GM21390 (cell line): ENCODE data around the gene SRGAP3.

Experiments used
- ATAC-seq: cut with Tn5 transposase; IDR thresholded peaks from one replicate; pipeline ENCODE4 v1.9.1; 2021; ENCODE audit not compliant: unreplicated experiment

The SRGAP3 gene

DNA sequence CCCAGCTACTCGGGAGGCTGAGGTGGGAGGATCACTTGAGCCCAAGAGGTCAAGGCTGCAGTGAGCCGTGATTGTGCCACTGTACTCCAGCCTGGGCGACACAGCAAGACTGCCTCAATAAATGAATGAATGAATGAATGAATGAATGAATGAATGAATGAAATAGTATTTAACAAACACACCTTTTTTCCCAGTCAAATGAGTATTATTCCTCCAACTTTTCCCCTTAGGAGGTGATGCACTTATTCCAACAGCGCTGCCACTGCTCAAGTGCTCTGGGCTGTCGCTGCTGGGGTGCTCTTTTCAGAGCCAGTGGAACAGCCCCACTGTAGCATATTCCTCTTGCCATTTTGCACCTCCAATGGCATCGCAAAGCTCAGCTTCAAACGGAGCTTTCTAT lies 219.4 kb downstream of the SRGAP3 start:
- no peak for ATAC-seq

DNA sequence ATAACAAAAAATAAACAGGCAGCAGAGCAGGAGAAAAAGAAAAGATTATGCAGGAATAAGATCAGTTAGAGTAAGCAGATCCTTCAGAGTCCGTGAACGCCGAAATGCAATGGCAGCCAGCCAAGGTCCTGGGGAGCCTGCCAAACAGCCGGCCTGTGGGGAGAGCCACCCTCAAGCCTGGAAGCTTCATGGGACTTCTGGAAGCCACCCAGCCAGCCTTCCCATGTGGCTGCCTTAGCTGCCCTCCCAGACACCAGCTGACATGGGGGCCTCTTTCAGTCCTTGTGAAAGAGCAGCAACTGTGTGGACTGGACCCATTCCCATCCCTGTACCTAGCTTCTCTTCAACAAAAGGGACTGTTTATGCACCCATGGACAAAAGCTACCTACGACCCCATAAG lies 221.3 kb downstream of the SRGAP3 start:
- no peak for ATAC-seq

DNA sequence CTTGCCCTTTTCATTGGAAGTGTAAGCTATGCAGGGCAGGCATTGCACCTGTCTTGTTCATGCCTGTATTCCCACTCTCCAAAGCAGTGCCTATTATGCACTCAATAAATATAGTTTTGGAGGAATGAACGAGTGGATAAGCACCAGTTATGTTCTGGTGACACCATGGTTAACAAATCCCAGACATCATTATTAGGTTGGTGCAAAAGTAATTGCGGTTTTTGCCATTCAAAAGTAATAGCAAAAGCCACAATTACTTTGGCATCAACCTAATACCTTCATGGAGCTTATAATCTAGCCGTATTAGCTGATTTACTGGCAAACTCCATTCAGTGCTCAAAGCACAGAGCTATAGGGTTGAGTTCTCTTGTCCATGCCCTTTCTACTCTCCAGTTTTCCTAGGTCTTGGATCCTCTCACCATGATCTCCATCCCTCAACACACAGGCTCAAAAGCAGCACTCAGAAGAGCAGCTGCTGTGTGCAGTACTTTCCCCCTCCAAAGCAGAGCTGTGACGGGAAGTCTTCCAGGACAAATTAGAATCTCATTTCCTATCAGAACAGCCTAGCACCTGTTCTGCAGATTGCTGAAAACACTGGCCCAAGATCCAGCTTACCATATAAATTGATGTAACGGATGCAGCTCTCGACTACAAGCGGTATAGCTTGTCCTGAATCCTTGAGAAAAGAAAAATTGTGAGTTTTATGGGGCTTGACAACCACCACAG lies 223.0 kb downstream of the SRGAP3 start:
- no peak for ATAC-seq

DNA sequence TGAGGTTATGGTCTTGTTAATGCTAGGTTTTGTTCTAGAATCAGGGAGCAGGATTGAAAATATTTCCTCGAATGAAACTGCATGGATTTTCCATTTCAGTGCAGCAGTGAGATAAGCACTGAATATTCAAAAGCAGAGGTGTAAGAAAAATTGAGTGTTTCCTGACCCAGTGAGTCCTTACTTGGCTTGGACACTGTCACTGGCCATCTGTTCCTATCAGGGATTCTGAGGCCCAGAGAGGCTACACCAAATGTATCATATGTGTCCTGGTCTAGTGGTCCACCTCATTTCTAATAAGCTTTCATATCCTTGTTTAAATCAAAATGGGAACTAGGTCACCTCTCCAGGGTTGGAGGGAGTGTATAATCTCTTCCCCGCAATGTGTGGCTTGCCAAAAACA lies 225.1 kb downstream of the SRGAP3 start:
- no peak for ATAC-seq

DNA sequence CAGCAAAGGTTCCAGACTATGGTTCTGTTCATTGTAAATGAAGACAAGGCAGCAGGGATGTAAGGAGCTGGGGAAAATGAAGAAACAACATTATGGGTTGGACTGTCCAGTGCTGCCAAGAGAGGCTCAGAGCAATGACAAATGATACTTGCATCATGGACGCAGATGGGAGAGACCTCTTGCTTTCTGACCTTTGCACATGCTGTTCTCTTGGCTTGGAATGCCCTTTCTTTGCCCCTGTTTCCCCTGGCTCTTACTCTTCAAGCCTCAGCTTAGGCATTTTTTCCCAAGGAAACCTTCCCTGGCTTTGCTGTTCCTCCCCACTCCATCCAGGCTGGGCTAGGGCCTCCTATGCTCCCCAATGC lies 226.2 kb downstream of the SRGAP3 start:
- ATAC-seq: no peak

DNA sequence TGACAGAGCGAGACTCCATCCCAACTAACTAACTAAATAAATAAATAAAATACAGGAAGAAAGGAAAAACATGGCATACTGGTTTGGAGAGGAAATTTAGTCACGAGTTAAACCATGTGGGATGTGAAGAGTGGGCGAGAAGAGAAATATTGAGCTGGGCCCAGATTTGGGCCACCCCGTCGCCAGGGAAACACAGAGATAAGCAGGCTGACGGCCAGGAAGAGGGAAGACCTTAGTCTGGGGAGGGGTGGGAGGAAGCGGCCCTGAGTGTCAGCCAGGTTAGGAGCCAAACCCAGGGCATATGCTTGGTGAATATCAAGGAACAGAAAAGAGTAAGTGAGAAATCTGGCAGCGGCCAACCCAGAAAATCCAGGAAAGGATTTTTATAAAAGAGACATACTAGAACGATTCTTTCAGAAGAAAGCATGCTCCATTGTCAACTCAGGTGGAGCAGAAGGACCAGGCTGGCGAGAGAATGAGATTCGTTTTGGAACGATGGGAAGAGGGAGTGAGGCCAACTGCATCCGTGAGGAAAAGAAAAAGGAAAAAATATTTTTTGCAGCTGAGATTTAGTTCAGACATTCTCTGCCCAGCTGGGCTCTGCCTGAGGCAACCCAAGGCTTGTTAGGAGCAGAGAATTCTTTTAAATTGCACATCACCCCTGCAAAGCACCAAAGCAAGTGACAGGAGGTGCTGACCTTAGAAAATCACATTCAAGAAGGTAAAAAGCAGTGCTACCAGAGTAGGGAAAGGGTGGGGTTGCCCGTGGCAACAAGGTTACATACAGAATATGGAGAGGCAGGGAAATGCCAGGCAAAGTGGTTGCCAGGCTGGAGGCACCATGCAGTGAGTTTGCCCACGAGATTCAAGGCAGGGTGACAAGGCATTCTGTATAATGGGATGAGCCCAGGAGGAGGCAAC lies 226.9 kb downstream of the SRGAP3 start:
- ATAC-seq: no peak

DNA sequence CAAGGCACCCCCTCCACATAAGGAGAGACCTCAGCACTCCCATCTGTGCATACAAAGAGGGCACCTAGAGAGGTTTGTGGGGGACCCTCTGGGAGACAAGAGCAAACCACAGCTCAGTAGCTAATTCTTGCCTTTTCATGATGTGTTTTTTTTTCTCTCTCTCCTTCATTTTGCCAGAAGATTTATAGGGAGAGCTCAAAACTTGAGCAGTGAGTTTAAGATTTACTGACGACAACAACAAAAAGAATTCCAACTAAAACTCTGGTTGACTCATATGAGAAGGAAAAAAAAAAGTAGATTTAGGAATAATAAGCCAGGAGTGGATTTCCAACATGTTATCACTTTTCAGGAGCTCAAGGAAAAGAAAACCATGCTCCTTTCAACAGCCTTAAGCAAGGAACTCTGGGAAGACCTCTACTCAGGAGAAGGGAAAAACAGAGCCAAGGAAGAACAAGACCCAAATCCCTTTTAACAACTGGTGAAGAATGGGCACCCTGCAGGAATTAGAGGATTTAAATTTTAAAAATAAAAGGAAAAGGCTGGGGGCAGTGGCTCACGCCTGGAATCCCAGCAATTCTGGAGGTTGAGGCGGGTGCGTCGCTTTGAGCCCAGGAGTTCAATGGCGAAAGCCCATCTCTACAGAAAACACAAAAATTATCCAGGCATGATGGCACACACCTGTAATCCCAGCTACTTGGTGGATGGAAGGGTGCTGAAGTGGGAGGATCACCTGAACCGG lies 228.0 kb downstream of the SRGAP3 start:
- no peak for ATAC-seq

DNA sequence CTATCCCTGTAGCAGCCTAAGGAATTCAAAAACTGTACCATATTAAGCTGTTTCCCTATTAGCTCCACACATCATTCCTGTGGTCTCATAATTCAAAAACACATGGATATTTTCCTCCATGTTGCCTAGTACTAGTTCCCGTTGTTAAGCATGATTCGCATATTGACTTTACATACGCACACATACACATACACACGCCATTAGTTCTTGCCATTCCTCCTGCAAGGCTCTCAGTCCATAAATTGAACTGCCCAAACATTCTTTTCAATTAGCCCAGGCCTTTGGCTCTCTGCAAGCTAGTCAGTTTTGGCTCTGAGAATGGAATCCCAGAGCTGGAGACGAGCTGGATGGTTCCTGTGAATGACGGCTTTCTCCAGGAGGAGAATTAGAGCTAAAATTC lies 229.0 kb downstream of the SRGAP3 start:
- ATAC-seq: no peak

DNA sequence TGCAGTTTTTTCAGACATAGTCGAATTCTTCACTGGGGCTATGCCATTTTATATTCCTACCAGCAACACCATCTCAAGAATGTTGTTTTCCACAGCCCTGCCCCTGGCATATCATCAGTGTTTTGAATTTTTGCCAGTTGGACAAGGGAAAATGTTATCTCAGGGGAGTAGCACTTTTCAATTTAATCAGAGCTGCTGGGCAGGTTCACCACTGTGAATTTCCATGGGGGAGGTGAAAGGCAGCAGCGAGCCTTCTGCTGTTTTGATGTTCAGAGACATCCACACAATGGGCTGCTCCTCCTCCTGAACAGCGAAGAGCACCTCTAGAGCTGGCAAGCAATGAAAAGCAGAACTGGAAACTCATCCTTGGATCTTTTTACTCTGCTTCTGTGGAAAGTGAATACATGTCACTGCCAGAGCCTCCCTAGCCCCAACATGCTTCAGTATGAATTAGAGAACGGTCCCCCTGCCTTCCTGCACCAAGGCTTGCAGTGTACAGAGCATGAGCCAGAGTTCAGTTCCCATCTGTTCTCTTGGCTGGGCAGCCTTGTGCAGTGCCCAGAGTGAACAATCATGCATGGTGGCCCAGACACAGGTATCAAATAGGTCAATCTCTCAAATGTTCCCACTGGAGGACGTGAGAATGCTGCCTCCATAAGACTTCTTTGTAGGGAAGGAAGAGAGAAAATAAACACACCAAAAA lies 230.0 kb downstream of the SRGAP3 start:
- ATAC-seq: no peak

DNA sequence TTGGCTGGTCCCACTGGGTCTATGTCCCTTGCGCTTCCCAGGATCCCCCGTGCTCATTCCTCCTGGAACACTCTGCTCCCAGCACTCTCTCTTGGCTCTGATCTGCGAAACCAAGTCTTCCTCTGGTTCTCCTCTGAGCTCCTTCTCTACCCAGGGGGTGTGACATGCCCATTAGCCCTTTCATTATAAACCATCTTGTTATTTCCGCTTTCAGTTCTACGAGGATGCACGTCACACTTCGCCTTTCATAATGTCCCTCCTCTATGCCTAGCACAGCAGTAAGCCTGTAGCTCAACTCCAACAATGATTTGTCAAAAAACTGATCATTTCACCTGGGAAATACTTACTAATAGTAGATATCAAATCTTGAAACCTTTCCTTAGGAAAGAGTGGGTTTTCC lies 234.2 kb downstream of the SRGAP3 start:
- ATAC-seq: no peak

DNA sequence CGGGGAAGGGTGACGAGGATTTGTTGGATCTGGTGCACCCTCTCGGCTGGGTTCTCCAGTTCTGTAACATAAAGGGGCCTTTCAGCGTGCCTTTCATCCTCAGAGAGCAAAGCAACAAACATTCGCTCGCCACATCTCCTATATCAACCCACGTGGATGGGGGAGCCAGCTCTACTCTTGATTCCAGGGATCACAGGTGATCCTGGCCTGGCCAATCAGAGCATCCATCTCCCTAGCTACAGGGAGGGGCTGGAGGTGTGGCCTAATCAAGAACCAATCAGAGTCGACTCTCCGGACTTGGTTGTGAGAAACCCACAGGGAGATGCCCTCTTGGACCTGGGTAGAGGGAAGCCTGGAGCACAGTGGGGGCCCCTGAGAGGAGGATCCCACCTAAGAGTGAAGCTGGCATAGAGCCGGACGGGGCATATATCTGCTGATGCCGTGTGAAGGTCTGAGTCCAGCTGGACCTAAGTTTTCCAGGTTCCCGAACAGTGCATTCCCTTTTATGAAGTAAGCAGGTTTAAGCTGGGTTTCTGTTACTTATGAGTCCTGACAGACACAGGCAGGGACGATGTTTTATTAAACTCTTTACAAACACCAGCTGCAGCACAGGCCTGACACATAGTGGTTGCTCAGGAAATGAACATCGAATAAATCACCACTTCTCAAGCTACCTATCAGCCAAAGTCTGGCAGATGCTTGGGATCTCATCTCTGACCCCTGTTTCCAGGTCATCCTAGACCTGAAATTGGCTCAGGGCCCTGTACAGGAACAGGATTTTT lies 235.5 kb downstream of the SRGAP3 start:
- ATAC-seq: no peak

DNA sequence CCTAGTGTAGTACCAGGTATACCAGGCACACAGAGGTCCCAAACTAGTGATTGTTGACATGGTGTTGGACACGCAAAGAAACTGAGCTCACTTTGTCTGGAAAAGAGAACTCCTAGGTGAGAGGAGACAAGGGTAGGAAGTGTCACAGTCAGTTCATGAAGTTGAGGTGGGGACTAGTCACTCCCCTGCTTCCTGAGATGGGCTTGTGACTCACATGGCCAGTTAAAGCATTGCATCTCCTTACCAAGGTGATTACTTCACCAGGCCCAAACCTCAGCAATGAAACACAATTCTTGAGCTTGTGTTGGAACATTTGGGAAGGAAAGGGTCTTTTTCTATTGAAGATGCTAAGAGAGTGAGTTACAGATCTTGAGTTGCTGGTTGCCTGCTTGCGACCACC lies 236.9 kb downstream of the SRGAP3 start:
- ATAC-seq: no peak

DNA sequence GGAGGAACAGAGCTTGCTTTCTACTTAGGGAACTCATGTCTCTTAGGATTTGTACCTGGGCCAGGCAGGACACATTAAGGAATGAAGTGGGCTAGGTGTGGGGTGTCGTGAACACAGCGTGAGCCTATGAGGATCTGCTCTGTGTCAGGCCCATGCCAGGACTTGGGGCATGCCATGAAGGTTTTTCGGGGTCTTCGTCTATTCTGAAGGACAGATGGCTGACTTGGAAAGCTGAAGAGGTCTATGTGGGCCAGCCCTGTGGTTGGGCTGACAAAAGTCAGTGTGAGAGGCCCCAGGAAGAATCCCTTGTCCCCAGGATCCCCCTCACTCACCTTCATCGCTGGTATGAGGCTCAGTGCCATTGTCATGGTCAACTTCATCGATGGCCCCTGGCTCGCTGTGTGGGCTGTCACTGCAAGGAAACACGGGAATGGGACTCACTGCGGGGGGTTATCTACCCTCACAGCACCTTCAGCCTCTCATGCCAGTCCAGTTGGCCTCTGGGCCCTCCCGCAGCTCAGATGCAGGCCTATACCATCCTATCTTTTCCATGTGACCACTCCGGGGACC lies 239.4 kb downstream of the SRGAP3 start:
- ATAC-seq: no peak

DNA sequence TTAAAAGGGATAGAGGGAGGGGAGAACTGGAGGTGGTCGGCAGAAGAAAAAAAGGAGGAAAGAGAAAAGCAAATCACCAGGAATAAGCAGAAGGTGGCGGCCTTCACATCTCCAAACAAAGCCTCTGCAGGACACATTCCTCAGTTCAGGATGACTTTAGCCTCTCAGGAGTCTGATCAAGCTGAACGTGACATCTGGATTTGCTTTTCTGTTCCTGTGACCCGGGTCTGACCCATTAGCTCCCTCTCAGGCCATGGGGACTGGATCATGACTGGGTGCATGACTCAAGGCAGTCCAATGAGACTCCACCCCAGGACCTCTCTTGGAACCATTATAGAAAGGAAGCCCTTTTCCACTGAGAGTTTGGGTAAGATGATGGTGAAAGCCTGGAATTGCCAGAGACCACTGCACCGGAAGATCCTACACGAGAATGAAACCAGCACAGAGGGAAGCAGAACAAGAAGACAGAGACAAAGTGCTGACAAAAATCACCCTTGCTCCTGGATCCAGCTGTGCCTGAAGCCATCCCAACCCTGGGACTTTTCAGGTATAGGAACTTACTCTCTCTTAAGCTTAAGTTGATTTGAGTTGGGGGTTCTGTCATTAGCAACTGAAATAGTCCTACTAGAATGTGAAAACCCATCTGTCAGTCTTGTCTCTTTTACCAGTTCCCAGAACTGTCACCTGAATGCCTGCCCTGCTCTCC lies 240.7 kb downstream of the SRGAP3 start:
- ATAC-seq: no peak

DNA sequence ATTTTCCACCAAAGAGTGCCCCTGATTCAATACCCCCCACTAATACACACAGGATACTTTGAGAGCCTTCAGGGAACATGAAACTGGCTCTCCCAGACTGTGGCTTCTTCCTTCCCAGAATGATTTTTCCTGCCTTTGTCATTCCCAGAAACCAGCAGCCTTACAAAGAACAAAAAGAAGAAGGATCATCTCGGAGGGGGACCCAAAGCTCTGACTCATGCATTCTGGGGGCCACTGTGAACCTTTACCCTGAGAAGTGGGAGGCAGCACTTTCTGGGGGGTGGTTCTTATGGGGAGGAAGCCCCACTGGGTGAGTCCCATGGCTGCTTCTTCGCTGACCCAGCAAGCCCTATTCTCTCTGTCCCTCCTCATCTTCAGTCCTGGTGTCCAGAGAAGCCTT lies 241.5 kb downstream of the SRGAP3 start:
- no peak for ATAC-seq

DNA sequence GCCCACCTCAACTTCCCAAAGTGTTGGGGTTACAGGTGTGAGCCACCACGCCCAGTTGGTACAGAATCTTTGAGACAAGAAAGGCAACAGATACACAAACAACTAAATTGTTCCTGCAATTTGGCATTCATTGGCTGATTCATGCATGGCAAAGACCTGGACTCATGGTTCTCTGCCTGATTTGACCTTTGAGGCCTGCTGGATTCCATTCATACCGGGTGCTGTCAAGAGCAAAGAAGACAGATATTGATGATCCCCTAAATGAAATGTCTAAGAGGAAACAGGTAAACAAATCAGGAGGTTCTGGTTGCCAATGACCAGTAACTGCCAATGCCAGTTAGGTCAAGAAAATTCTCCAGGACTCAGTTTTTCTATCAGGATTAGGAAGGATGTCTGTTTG lies 242.2 kb downstream of the SRGAP3 start:
- ATAC-seq: no peak

DNA sequence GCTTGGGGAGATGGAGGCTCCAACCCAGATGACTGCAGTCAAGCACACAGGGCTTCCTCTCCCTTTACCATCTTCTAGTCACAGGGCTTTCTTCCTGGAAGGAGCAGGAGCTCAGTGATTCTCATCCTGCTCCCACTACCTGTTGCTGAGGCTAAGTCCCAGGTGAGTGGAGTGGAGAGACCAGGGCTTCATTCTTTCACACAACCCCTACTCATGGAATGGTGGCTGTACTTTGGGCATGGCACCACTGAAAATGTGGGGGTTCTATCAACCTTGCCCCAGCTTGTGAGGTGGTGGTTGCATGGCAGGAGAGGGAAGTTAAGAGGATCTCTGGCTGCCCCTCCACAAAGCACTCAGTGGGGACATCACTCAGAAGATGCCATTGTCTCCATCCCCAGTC lies 249.4 kb downstream of the SRGAP3 start:
- ATAC-seq: no peak

DNA sequence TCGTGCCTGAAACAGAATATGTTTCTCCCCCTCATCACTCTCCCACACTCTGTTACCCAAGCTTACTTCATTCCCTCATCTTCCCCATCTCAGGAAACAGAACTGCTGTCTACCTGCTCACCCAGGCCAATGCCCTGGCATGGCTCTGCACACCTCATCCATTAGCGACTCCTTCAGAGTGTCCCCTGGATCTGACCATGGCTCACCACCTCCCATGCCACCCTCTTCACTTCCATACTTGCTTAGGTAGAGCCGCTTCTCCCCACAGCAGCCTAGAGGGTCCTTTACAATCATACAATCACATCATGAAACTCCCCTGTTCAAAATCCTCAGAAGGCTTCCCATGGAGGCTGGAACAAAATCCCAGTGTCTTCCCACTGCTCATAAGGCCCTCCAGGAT lies 252.3 kb downstream of the SRGAP3 start:
- no peak for ATAC-seq

DNA sequence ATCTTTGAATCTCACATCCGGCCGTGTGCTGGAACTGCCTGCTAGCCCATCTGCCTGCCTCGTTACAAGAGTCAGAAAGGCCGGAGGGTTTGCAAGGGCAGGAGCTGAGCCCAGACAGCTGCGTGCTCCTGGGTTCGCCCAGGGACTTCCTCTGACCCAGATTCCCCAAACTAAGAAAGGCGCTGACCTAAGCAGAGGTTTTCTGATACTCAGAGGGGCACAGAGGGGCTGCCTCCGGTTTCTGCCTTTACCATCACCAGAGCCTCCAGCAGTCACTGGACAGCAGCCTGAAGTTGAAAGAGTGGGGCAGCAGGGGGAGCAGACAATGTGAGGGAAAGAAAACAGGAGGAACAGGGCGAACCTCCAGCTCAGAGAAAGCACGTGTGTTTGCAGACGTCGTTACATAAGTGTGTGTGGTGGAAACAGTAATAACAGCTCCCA lies 252.7 kb downstream of the SRGAP3 start:
- ATAC-seq: no peak
